ENCODE data around the gene PSME3IP1. TPM values are rescaled to one million over a fixed set of nuclear protein-coding genes. Genes with fewer than 3 reads are reported as not detected.

PSME3IP1 gene
- total and polyA plus RNA-seq, 2 donors from 2014 or later, result 79.1 to 84.6 TPM

DNA sequence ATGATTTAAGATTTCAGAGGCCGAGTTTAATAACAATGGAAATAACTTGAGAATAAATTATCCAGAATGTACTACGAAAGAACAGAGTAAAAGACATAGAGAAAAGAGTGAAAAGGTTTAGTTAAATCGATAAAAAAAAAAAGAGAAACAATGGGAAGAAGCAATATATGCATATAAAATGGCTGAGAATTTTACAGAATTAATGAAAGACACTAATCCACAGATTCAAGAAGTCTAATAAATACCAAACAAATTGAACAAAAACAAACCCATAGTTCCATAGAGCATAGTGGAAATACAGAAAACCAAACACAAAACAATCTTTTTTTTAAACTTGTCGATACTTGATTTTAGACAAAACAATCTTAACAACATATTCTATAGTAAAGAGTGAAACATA is 1.7 kb downstream of the PSME3IP1 start:
- H3K9ac ChIP-seq (ENCODE audit: low read length in 3 of 3), result no peak overlapping the region
- no peak overlapping the region for H3K27ac ChIP-seq (ENCODE audit: low read depth in 2 of 2, low read length in 2 of 2)
- no peaks in the 10 kb centered on the region for H3K9me3 ChIP-seq (ENCODE audit: control insufficient read depth in 2 of 3, insufficient read depth in 1 of 3, low read length in 3 of 3)
- H3K36me3 ChIP-seq (ENCODE audit: control insufficient read depth in 2 of 3, insufficient read depth in 3 of 3, low read length in 3 of 3), result no peaks in the 10 kb centered on the region
- peak overlapping the region in 1 of 3 donors; percentile 85 for H3K4me3 ChIP-seq (ENCODE audit: low read length in 3 of 3)
- intact Hi-C loops (cut with DNase I), result no loop called here
- no peak for TF ChIP-seq CTCF (IDR thresholded peaks at IDR 0.05; ENCODE audit: borderline replicate concordance, extremely low read depth, insufficient read depth)
- H3K4me1 ChIP-seq (ENCODE audit: control insufficient read depth in 2 of 3, insufficient read depth in 2 of 3, low read depth in 1 of 3, low read length in 3 of 3), result peaks cover 0 to 19% (median 14%) of the 10 kb centered on the region in 3 donors
- no peaks in the 10 kb centered on the region for H3K27me3 ChIP-seq (ENCODE audit: control insufficient read depth, insufficient read depth, low read length)
- no peak for FAIRE-seq
- DNase-seq, result no peak

DNA sequence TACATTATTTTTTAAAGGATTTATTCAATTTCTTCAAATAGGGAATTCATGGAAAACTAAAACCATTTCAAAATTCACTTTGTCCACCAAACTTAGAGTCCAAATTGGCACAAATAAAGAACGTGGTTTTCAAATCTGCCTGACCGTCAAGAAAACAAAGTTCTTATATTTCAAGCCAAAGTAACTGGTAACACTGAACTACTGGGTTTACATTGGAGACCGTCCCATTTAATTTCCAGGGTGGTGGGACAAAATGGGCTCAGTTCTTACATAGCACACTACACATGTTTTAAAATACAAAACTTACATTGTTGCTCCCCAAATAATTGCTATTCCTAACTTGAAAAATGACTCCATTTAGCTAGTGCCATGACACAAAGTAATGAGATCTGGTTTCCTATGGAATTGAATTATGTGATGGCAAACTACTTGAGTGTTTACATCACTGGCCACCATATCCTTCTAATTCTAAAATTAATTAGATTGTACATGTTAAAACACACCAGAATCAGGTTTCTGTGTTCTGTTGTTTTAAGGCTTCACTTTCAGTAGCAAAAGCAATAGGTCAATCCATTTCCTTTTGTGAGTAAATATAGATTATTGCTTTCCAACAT is 6.5 kb downstream of the PSME3IP1 start:
- no peak overlapping the region for H3K4me3 ChIP-seq (ENCODE audit: low read length in 3 of 3)
- no peak overlapping the region for H3K27ac ChIP-seq (ENCODE audit: low read depth in 2 of 2, low read length in 2 of 2)
- H3K36me3 ChIP-seq (ENCODE audit: control insufficient read depth in 2 of 3, insufficient read depth in 3 of 3, low read length in 3 of 3), result no peaks in the 10 kb centered on the region
- no peak for TF ChIP-seq CTCF (IDR thresholded peaks at IDR 0.05; ENCODE audit: borderline replicate concordance, extremely low read depth, insufficient read depth)
- no peaks in the 10 kb centered on the region for H3K27me3 ChIP-seq (ENCODE audit: control insufficient read depth, insufficient read depth, low read length)
- intact Hi-C loops (cut with DNase I), result no loop called here
- H3K9me3 ChIP-seq (ENCODE audit: control insufficient read depth in 2 of 3, insufficient read depth in 1 of 3, low read length in 3 of 3), result no peaks in the 10 kb centered on the region
- H3K4me1 ChIP-seq (ENCODE audit: control insufficient read depth in 2 of 3, insufficient read depth in 2 of 3, low read depth in 1 of 3, low read length in 3 of 3), result peaks cover 0 to 5% (median under 1%) of the 10 kb centered on the region in 3 donors
- no peak for DNase-seq
- no peak overlapping the region for H3K9ac ChIP-seq (ENCODE audit: low read length in 3 of 3)
- no peak for FAIRE-seq

- Histone ChIP-seq H3K4me1 (ENCODE audit: control insufficient read depth in 2 of 3, insufficient read depth in 2 of 3, low read depth in 1 of 3, low read length in 3 of 3) (peaks cover 0 to 5% (median 0%) of the 10 kb centered on the region in 3 donors), H3K9me3 (ENCODE audit: control insufficient read depth in 2 of 3, insufficient read depth in 1 of 3, low read length in 3 of 3) (no peaks in the 10 kb centered on the region), H3K4me3 (ENCODE audit: low read length in 3 of 3) (no peak overlapping the region), H3K27ac (ENCODE audit: low read depth in 2 of 2, low read length in 2 of 2) (no peak overlapping the region), H3K36me3 (ENCODE audit: control insufficient read depth in 2 of 3, insufficient read depth in 3 of 3, low read length in 3 of 3) (no peaks in the 10 kb centered on the region), H3K27me3 (ENCODE audit: control insufficient read depth, insufficient read depth, low read length) (no peaks in the 10 kb centered on the region), H3K9ac (ENCODE audit: low read length in 3 of 3) (no peak overlapping the region)
- TF ChIP-seq CTCF (IDR thresholded peaks at IDR 0.05; ENCODE audit: borderline replicate concordance, extremely low read depth, insufficient read depth), result no peak
- intact Hi-C loops (cut with DNase I), result no loop called here
- DNase-seq (no peak), FAIRE-seq (no peak)
Observed at GRCh38 chr16:57178793-57179212, 7.0 kb downstream of the PSME3IP1 start.

DNA sequence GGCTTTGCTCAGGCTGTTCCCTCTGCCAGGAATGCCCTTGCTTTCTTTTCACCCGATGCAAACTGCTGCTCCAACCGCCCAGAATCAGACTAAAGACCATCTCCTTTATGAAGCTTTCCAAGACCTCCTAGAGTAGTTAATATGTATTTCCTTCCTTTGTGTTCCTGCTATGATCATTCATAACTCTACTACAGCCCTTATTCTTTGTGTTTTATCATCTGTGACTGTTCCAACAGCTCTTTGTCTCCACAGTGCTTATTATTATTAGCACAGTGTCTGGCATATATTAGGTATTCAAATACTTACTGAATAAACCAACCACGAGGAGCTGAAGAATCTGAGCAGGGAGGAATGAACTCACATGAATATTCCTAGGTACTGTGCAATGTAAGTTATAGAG is 7.6 kb downstream of the PSME3IP1 start:
- TF ChIP-seq CTCF (IDR thresholded peaks at IDR 0.05; ENCODE audit: borderline replicate concordance, extremely low read depth, insufficient read depth), result no peak
- FAIRE-seq, result no peak
- no peaks in the 10 kb centered on the region for H3K9me3 ChIP-seq (ENCODE audit: control insufficient read depth in 2 of 3, insufficient read depth in 1 of 3, low read length in 3 of 3)
- DNase-seq, result no peak
- peaks cover 0 to 5% (median 0%) of the 10 kb centered on the region in 3 donors for H3K4me1 ChIP-seq (ENCODE audit: control insufficient read depth in 2 of 3, insufficient read depth in 2 of 3, low read depth in 1 of 3, low read length in 3 of 3)
- intact Hi-C loops (cut with DNase I), result no loop called here
- H3K36me3 ChIP-seq (ENCODE audit: control insufficient read depth in 2 of 3, insufficient read depth in 3 of 3, low read length in 3 of 3), result no peaks in the 10 kb centered on the region
- H3K4me3 ChIP-seq (ENCODE audit: low read length in 3 of 3), result no peak overlapping the region
- no peak overlapping the region for H3K27ac ChIP-seq (ENCODE audit: low read depth in 2 of 2, low read length in 2 of 2)
- H3K27me3 ChIP-seq (ENCODE audit: control insufficient read depth, insufficient read depth, low read length), result no peaks in the 10 kb centered on the region
- H3K9ac ChIP-seq (ENCODE audit: low read length in 3 of 3), result no peak overlapping the region

Measured in kidney (tissue), 14 donors.